COLO668 (cell line): ENCODE measurements around the gene AK5.
"Not testable (repeated sequence)": the region's sequence is repeated elsewhere in the genome, so short reads cannot be mapped to it uniquely, and the experiment has no call there.

Source experiments
- DNase-seq: peaks from one replicate; lab custom pipeline; 2025; ENCODE audit not compliant: unreplicated experiment; lab: John Stamatoyannopoulos, UW

The AK5 gene

GRCh38 chr1:77484926-77485325 is 203.1 kb downstream of the AK5 start:
- DNase-seq = no peak

GRCh38 chr1:77487631-77488030 is 205.8 kb downstream of the AK5 start:
- no peak for DNase-seq

- no peak for DNase-seq
These were observed 208.1 kb downstream of the AK5 start for GRCh38 chr1:77489910-77490309.

DNA sequence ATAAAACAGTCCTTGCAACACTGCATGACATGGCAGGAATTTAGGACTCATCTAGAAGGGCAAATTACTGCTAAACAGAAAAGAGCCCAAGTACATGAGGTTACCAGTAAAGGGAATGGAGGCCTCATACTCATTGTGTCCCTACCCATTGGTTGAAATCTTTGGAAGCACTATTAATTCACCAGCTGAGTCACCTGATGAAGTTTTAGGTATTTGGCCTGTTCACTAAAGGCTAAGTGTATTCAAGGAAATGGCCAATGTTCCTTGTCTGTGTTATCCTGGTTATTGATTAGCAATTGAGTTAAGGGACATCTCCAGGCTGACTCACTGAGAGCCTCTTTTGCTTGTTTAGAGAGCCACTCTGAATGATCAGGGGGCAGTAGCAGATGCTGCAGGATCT is 212.2 kb downstream of the AK5 start:
- no peak for DNase-seq

GRCh38 chr1:77498918-77499317 is 217.1 kb downstream of the AK5 start:
- no peak for DNase-seq

DNA sequence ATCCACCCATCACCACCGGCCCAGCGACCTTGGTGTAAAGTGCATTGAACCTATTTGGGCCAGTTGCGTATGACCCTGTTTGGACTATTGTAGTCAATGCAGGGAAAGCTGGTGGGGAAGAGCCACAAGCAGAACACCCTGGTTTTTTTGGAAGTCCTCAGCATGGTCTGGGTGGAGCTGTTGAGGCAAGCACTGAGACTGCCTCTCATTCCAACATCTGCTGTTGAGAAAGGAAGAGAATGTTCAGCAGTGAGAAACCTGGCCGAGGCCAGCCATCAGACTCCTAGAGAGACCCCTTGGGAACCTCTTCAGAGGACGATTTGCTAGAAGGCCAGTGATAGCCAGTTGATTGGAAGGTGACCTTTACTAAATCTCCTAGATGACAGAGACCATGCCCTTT is 217.6 kb downstream of the AK5 start:
- DNase-seq = no peak

GRCh38 chr1:77504986-77505385 is 223.2 kb downstream of the AK5 start:
- no peak for DNase-seq

- DNase-seq = no peak
These were observed 225.0 kb downstream of the AK5 start for GRCh38 chr1:77506771-77507170.

DNA sequence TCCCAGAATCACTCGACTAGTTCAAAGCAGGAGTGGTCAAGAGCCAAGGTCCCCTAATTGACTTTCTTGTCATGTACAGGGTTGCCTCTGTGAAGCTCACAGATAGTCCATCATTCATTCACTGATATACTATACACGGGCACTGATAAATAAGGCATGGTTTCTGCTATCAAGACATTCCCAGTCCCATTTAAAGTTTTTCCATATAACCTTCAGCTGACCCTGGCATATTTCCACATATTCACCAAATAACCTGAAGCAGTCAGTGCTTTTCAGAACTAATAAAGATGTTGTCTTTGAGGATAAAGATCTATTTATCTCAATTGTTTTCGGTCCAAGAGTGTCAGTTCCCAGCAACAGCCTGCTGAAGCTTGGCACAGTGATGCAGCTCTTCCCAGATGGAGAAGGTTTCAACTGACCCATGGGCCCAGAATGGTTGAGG is 227.3 kb downstream of the AK5 start:
- no peak for DNase-seq

GRCh38 chr1:77509898-77510297 is 228.1 kb downstream of the AK5 start:
- no peak for DNase-seq

DNA sequence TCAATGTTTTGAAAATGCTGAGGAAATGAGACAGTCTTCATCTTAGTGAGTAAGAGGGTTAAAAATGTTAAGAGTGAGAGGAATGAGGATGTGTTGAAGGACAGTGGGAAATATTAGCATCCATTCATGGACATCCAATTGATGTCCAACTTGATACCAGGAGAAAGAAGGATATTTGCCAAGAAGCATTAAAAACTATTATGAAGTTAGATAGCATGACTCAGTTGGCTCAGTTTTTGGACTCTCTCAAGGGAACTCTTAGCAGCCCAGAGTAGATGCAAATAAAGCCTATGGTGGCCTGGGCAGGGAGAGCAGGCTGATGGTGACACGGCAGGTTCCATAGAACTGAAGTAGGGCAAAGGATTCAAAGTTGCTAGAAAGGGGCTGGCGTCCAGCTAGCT is 229.6 kb downstream of the AK5 start:
- no peak for DNase-seq

- not testable (repeated sequence) for DNase-seq
These were observed 230.8 kb downstream of the AK5 start for GRCh38 chr1:77512650-77513049.

DNA sequence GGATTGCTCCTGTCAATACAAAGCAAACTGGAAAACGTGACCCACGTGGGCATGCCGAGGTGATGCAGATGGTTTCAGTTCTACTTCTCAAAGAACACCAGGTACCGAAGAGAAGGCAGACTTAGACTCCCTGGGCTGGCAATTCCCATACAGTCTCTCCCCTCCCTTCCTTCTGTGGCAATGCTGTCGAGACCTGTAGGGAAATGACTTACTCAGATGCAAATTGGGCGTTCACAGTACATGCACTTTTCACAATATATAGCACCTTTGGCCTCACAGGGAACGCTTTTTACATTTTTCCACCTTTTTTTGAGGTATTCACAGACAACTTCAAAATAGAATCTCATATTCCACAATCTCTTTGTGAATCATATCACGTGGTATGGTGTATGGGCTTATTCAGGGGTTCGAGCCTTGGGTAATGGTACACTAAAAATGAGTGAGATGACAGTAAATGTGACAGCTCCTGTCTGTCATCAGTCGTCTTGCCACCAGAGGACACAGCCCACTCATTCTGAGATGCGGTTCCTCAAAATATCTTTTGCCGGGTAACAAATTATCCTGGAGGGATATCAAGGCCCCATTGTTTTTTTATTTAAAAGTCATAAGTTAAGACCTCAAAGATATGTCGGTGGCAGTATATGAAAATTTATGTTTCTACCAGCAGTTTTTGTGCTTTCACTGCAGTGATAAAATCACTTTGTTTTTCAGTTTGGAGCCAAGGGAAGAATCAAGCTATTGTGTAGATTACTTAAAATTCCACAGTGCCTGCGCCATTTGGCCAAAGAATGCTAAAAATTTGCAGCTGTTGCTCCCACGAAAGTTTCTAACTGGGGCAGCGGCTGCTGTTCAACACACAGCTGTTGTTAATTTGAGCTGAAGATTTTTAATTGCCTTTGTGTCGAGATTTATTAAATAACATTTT is 232.3 kb downstream of the AK5 start:
- no peak for DNase-seq

GRCh38 chr1:77514921-77515776 is 233.3 kb downstream of the AK5 start:
- no peak for DNase-seq

- no peak for DNase-seq
These were observed 234.3 kb downstream of the AK5 start for GRCh38 chr1:77516106-77516505.

- DNase-seq = no peak
These were observed 242.2 kb downstream of the AK5 start for GRCh38 chr1:77524038-77524437.

- DNase-seq = not testable (repeated sequence)
These were observed 249.3 kb downstream of the AK5 start for GRCh38 chr1:77531149-77531548.

DNA sequence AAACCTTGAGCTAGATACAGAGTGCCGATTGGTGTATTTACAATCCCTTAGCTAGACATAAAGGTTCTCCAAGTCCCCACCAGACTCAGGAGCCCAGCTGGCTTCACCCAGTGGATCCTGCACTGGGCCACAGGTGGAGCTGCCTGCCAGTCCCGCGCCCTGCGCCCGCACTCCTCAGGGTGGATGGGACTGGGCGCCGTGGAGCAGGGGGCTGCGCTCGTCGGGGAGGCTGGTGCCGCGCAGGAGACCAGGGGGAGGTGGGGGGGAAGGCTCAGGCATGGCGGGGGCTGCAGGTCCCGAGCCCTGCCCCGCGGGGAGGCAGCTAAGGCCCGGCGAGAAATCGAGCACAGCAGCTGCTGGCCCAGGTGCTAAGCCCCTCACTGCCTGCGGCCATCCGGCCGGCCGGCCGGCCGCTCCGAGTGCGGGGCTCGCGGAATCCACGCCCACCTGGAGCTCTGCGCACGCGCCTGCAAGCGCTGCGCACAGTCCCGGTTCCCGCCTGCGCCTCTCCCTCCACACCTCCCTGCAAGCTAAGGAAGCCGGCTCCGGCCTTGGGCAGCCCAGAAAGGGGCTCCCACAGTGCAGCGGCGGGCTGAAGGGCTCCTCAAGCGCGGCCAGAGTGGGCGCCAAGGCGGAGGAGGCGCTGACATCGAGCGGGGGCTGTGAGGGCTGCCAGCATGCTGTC is 249.9 kb downstream of the AK5 start:
- not testable (repeated sequence) for DNase-seq

- no peak for DNase-seq
These were observed 250.8 kb downstream of the AK5 start for GRCh38 chr1:77532641-77533040.

DNA sequence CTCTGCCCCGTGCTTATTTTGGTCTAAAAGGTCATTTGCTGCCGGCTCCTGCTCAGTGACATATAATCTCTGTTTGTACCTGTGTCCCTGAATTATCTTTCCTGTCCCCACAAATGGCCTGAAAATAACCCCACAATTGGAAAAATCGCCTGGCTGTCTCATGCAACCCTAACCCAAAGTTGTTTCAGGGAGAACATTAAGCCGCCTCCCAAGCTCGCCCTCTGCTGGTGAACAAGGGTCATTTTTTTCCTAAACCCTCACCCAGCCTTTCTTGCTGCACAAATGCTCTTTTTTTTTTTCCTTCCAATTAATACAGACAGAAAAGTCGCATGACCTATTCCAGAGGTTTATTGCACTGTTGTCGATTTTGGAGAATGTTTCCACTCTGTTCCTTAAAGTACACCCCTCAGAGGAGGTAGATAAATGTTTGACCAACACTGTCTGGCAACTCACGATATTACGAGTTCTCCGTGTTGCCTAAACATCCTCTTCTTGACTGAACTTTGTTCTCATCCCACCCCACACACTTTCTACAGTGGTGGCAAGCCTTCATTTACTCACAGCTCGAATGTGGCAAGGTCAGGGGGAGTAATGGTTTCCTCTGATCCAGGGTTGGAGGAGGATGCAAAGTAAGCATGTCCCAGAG is 252.0 kb downstream of the AK5 start:
- DNase-seq = peak; percentile 68

- no peak for DNase-seq
These were observed 252.6 kb downstream of the AK5 start for GRCh38 chr1:77534456-77534855.
